HG03175 (cell line): Measurements from ENCODE around the gene OR2V2.
"Not testable (repeated sequence)": the region's sequence is repeated elsewhere in the genome, so short reads cannot be mapped to it uniquely, and the experiment has no call there.

Source experiments
- ATAC-seq: cut with Tn5 transposase; IDR thresholded peaks from one replicate; pipeline ENCODE4 v1.9.1; 2021; ENCODE audit warnings: mild to moderate bottlenecking, moderate library complexity; ENCODE audit not compliant: unreplicated experiment

OR2V2 gene

GRCh38 chr5:181168595-181169118 is 21.3 kb downstream of the OR2V2 start:
- ATAC-seq, result no peak

DNA sequence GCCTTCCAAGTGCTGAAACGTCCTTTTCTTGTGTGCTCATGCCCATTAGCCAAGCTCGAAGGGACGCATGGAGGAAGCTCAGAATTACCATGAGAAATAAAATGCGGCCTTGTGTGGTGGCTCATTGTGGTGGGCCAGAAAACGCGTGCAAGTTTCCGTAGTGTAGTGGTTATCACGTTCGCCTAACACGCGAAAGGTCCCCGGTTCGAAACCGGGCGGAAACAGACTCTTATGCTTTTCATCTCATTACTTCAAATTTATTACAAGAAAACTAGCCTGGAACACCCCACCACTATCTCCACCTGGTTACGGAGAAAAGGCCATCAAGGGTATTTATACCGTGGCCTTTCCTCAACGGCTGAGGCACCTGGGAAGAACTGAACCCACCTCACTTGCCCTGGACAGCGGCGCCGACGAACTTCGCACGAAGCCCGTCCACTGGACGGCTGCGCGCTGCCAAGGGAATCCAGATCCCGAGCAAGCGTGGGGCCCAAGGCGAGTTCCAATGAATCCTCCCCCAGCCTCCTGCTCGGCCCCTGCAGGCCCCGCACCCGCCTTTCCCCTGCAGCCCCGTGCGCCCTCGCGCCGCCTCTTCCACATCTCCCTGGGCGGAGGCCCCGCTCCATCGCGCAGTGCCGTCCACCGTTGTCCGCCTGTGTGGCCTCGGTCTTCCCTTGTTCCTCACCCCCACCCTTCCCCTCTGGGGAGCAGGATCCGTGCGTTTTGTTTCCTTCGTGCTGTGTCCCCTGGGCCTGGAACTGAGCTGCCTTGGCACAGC is 22.3 kb downstream of the OR2V2 start:
- ATAC-seq, result peak; percentile 40

- ATAC-seq, result no peak
Measured at GRCh38 chr5:181170237-181170825, 22.9 kb downstream of the OR2V2 start.

GRCh38 chr5:181170996-181171395 is 23.6 kb downstream of the OR2V2 start:
- ATAC-seq, result no peak

GRCh38 chr5:181171782-181172181 is 24.4 kb downstream of the OR2V2 start:
- no peak for ATAC-seq

- peak; percentile 25 for ATAC-seq
Measured at GRCh38 chr5:181173027-181173419, 25.6 kb downstream of the OR2V2 start.

GRCh38 chr5:181173420-181174342 is 26.3 kb downstream of the OR2V2 start:
- ATAC-seq, result peak; percentile 59

- ATAC-seq, result no peak
Measured at GRCh38 chr5:181176254-181176952, 29.0 kb downstream of the OR2V2 start.

DNA sequence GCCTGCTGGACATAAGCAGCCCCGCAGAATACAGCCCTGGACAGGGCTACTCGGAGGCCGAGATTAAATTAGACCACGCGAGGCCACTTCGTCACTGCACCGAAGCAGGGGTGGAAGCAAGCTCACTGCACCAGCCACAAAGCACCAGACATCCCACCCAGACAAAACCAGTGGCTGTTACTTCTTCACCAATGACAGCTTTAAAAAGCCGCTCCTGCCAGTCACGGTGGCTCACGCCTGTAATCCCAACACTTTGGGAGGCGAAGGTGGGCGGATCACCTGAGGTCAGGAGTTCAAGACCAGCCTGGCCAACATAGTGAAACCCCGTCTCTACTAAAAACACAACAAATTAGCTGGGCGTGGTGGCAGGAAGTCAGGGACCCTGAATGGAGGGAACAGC is 30.2 kb downstream of the OR2V2 start:
- not testable (repeated sequence) for ATAC-seq

DNA sequence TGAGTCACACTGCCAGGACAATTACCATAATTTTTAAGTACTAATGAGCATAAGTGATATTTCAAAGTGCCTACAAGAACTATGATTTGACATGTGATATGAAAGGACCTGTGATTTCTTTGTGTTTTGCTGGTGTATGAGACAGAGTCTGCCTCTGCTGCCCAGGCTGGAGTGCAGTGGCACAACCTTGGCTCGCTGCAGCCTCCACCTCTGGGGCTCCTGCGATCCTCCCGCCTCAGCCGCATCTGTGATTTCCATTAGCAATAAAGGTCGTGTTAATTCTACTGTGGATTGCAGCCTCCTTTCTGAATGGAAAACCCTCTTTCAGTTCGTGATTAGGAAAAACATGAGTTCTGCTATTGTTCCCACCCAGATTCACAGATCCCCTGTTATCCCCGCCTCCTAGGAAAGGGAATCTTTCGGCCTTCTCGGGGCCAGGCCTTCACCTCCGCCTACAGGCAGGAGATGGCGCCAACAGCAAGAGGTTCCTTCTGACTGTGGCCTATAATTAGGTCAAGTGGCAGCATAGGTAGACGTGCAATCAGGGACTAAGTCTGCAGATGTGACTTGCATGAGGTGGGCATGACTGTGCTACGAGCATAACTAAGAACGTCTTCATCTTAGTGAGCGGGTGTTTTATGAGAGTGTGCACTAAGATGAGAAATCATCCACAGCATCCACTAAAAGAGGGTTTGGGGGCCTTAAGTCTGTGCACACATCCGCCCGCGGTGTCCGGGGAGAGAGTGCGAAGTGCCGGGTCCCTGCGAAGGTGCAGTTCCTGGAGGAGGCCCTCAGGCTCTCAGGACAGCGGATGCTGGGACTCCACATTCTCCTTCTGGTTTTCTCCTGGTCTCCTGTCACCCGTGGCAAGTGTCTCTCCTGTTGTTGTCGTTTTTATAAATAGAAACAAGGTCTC is 34.5 kb downstream of the OR2V2 start:
- ATAC-seq, result peak; percentile 57

- no peak for ATAC-seq
Measured at GRCh38 chr5:181182651-181183050, 35.3 kb downstream of the OR2V2 start.

GRCh38 chr5:181184845-181185216 is 37.4 kb downstream of the OR2V2 start:
- no peak for ATAC-seq

GRCh38 chr5:181185560-181185959 is 38.2 kb downstream of the OR2V2 start:
- no peak for ATAC-seq

DNA sequence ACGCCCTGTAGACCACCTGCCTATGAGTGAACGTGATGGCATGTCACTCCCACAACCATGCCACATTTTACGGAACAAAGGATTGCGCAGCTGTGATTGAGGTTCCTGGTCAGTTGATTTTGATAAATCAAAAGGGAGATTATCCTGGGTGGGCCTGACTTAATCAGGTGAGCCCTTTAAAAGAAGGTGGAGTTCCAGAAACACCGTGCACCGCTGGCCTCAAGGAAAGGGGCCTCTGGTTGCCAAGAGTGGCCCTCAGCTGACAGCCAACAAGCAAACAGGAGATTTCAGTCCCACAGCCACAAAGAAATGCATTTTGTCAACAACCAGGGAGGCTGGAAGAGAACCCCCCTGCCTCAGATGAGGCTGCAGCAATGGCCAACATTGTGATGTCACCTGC is 38.6 kb downstream of the OR2V2 start:
- ATAC-seq, result no peak

- ATAC-seq, result no peak
Measured at GRCh38 chr5:181186986-181187499, 39.7 kb downstream of the OR2V2 start.

- no peak for ATAC-seq
Measured at GRCh38 chr5:181187500-181188213, 40.3 kb downstream of the OR2V2 start.

- no peak for ATAC-seq
Measured at GRCh38 chr5:181188700-181189362, 41.4 kb downstream of the OR2V2 start.

DNA sequence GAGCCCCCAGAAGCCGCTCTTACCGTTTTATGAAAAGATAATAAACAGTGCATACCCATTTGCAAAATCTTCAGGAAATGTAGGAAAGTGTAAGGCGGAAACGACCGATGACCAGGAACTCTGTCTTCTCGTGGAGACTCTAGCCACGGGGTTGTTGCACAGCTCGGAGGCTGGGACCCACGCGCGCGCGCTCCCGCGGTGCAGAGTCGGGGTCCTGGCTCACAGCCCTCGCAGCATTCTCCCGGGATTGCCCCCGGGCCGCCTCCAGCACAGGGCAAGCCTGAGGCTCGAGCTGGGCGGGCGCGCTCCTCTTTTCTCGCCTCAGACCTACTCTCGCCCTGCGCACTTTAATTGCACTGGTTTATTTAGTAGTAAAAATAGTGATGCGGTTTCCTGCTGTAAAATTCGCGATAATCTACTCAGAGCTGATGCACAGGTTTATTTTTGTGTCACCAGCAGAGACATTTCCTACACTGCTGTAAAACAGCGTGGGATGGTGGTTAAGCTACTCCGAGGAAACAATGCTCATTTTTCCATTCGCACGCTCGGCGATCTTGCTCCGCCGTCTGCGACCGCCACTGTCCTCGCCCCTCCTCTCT is 42.1 kb downstream of the OR2V2 start:
- ATAC-seq, result no peak
